ENCODE results near the gene GMDS. TPM values are rescaled to one million over a fixed set of nuclear protein-coding genes. Genes with fewer than 3 reads are reported as not detected.

The GMDS gene
- total RNA-seq, 1 experiment from 2014 or later = 27.6 TPM

DNA sequence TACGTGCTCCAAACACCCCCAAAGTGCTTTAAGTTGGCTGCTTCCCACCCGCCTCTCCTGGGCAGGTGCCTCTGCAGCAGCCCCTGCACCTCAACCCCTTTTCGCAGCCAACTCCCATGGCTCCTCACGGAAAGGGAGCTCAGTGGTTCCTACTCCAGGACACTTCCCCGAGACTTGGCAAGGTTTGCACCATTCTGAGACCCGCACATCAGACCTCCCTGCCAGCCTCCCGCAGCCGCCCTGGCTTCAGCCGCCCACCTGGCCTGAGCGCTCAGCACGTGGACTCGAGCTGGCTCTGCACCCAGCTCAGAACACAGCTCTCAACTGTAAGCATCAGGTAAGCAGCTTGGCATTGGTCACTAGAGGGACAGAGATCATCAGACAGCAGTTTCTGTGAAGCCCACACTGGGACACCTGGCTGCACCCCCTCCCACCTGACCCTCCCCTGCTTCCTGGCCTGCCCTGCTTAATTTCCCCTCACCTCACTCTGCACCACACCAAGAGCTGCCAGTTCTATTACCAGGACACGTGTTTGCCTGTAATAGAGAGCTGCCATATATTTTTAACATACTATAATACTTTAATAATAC lies 28.5 kb downstream of the GMDS start:
- Histone ChIP-seq H3K56ac (ENCODE audit: insufficient read length, low read depth, low read length) (no peak overlapping the region), H3K4ac (ENCODE audit: low read depth, low read length) (no peak overlapping the region), H3K9me3 (ENCODE audit: control insufficient read depth, low read depth, low read length) (no peaks in the 10 kb centered on the region), H3K79me2 (ENCODE audit: insufficient read depth, low read length) (no peaks in the 10 kb centered on the region; the same call in 1 of the 2 replicates), H3K18ac (ENCODE audit: insufficient read length, low read depth, low read length) (no peak overlapping the region), H3K27ac (ENCODE audit: insufficient read length, low read depth, low read length) (no peak overlapping the region), H2BK15ac (ENCODE audit: low read depth, low read length) (no peak overlapping the region), H3K9ac (ENCODE audit: extremely low read depth, insufficient read length, low read length) (no peak overlapping the region), H2BK5ac (ENCODE audit: insufficient read length, low read length) (no peak overlapping the region), H2BK120ac (ENCODE audit: low read depth, low read length, poor library complexity, severe bottlenecking) (no peak overlapping the region), H3K27me3 (ENCODE audit: insufficient read depth, low read length) (no peaks in the 10 kb centered on the region), H2AFZ (ENCODE audit: low read length) (no peak overlapping the region), H3K23me2 (ENCODE audit: insufficient read length, low read depth, low read length, poor library complexity, severe bottlenecking) (no peaks in the 10 kb centered on the region), H3T11ph (ENCODE audit: low read length) (no peak overlapping the region), H3K4me1 (ENCODE audit: insufficient read depth, low read length) (no peaks in the 10 kb centered on the region; the same call in 1 of the 2 replicates), H2BK12ac (ENCODE audit: insufficient read length, low read depth, low read length) (no peak overlapping the region), H2BK20ac (ENCODE audit: low read depth, low read length, poor library complexity, severe bottlenecking) (no peak overlapping the region), H4K5ac (ENCODE audit: insufficient read length, low read depth, low read length) (no peak overlapping the region), H4K8ac (replicated peaks; ENCODE audit: insufficient read length, low read depth, low read length) (no peak overlapping the region), H4K91ac (ENCODE audit: insufficient read length, low read depth, low read length) (no peak overlapping the region), H4K20me1 (ENCODE audit: control insufficient read depth, insufficient read depth, insufficient read length) (no peaks in the 10 kb centered on the region), H3K14ac (ENCODE audit: insufficient read depth, low read length) (no peak overlapping the region; the same call in 1 of the 2 replicates), H2AK5ac (ENCODE audit: insufficient read length, low read length) (no peak overlapping the region), H3K4me2 (ENCODE audit: insufficient read depth, insufficient read length, low read length) (no peak overlapping the region), H3K23ac (ENCODE audit: insufficient read length, low read depth, low read length) (no peak overlapping the region), H3K79me1 (ENCODE audit: insufficient read depth, low read depth, low read length, poor library complexity, severe bottlenecking) (no peaks in the 10 kb centered on the region)
- TF ChIP-seq, protein P1, sequence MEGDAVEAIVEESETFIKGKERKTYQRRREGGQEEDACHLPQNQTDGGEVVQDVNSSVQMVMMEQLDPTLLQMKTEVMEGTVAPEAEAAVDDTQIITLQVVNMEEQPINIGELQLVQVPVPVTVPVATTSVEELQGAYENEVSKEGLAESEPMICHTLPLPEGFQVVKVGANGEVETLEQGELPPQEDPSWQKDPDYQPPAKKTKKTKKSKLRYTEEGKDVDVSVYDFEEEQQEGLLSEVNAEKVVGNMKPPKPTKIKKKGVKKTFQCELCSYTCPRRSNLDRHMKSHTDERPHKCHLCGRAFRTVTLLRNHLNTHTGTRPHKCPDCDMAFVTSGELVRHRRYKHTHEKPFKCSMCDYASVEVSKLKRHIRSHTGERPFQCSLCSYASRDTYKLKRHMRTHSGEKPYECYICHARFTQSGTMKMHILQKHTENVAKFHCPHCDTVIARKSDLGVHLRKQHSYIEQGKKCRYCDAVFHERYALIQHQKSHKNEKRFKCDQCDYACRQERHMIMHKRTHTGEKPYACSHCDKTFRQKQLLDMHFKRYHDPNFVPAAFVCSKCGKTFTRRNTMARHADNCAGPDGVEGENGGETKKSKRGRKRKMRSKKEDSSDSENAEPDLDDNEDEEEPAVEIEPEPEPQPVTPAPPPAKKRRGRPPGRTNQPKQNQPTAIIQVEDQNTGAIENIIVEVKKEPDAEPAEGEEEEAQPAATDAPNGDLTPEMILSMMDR (conservative IDR thresholded peaks at IDR 0.05) = no peak
- no peak overlapping the region for H3K27ac Mint-ChIP-seq
- peaks cover 15 to 16% of the 10 kb centered on the region in 2 experiments for H3K4me1 Mint-ChIP-seq
- no peak for DNase-seq
- H3K4me3 Mint-ChIP-seq = no peak overlapping the region
- WGBS (ENCODE audit: extremely low coverage, insufficient read length, low lambda C conversion rate) = no CpG with 5 or more reads among the region's 13 CpGs
- H3K27me3 Mint-ChIP-seq (ENCODE audit: low read depth) = no peaks in the 10 kb centered on the region
- H3K9me3 Mint-ChIP-seq = no peaks in the 10 kb centered on the region
- H3K36me3 Mint-ChIP-seq (ENCODE audit: insufficient read depth in 1 of 3, low read depth in 3 of 3) = no peaks in the 10 kb centered on the region
